Activated CD4-positive, alpha-beta memory T cell treated with anti-CD3 and anti-CD28 coated beads, Interleukin-2, amount 10 ng/mL, durations not matched to agents 7 days and 5 days (primary cell): Measurements from ENCODE around the gene HOXC13. TPM values are rescaled to one million over a fixed set of nuclear protein-coding genes. Genes with fewer than 3 reads are reported as not detected.
A peak's percentile ranks its signal among the peaks of the same experiment; 100 is the strongest.

Source experiments
- CTCF ChIA-PET: fragments of 350-600 bp; sonication (Branson Sonifier 250); formaldehyde crosslinking; loops from one replicate; lab custom pipeline; 2021; ENCODE audit warnings: antibody characterized with exemption, inconsistent platforms; lab: Charles Lee
- POLR2A ChIA-PET: fragments of 350-600 bp; sonication (Branson Sonifier 250); formaldehyde crosslinking; loops from one replicate; lab custom pipeline; 2021; ENCODE audit warnings: antibody characterized with exemption; lab: Charles Lee
- DNase-seq: peaks from one replicate; pipeline ENCODE4 v3.0.0-alpha.2; 2020
- H3K27ac Mint-ChIP-seq: one replicate; pipeline ENCODE4 v1.8.0; 2021; ENCODE audit warnings: mild to moderate bottlenecking, mixed read lengths
- H3K27me3 Mint-ChIP-seq: one replicate; pipeline ENCODE4 v1.8.0; 2021; ENCODE audit warnings: mixed read lengths
- H3K36me3 Mint-ChIP-seq: one replicate; pipeline ENCODE4 v1.8.0; 2021; ENCODE audit warnings: low read depth, mixed read lengths
- H3K4me1 Mint-ChIP-seq: one replicate; pipeline ENCODE4 v1.8.0; 2021; ENCODE audit warnings: mixed read lengths
- H3K4me3 Mint-ChIP-seq: one replicate; pipeline ENCODE4 v1.8.0; 2021; ENCODE audit warnings: mild to moderate bottlenecking, mixed read lengths
- H3K9me3 Mint-ChIP-seq: one replicate; pipeline ENCODE4 v1.8.0; 2021; ENCODE audit warnings: mixed read lengths
- total RNA-seq, 2 experiments: library from RNA; stranded (reverse); gene quantifications; one replicate each; pipeline ENCODE4 v1.2.3, GENCODE V29; 2021

Gene HOXC13
- total RNA-seq, 2 experiments from 2014 or later: not detected

DNA sequence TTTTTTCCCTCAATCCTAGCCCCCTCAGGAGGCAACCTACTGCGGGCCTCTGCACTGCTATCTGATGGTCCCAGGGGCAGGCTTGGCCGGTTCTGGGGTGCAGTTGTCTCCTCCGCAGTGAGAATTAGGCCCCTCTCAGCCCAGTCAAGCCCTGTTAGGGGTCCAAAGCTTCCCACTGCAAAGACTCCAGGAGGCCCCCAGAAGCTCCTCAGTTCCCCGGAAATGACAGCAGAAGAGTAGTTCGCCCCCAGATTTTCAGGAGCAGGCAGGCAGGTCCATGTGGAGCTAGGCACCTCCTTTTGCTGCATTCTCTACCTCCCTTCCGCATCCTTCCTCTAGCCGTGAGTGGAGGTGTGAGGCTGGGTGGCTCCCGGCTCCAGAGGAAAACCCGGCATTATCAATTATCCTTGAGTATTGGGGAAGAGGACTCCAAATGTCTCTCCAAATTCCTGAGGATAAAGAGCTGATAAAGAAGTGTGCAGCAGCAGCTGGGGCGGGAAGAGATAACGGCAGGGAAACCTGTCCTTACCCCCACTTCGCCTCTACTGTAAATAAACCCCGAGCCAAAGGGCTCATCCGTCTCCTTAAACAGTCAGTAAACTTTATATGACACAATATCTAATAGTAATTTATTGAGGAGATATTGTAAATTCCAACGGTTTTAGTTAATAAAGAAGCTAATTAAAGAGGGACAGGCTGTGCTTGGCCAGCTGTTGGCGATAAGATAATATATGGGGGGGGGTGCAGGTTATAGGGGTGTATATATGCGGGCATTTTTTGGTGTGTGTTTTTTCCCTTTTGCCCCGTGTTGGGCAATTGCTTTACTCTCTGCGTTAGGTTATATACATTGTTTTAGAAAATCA is 15.4 kb downstream of the HOXC13 start:
- H3K4me3 Mint-ChIP-seq: peak overlapping the region; percentile 17
- no peaks in the 10 kb centered on the region for H3K9me3 Mint-ChIP-seq
- CTCF ChIA-PET: interaction anchor here (1.0 kb wide), 1 partner anchor 52 kb away, joined by 3 read pairs; no protein-coding TSS in a partner anchor
- peaks cover 11% of the 10 kb centered on the region for H3K4me1 Mint-ChIP-seq
- POLR2A ChIA-PET: interaction anchor here (1.5 to 1.6 kb wide), 2 partner anchors 18 to 28 kb away, joined by 3 read pairs; no protein-coding TSS in a partner anchor
- no peak overlapping the region for H3K27ac Mint-ChIP-seq
- H3K27me3 Mint-ChIP-seq: peaks cover 94% of the 10 kb centered on the region
- peaks cover 11% of the 10 kb centered on the region for H3K36me3 Mint-ChIP-seq
- DNase-seq: no peak

DNA sequence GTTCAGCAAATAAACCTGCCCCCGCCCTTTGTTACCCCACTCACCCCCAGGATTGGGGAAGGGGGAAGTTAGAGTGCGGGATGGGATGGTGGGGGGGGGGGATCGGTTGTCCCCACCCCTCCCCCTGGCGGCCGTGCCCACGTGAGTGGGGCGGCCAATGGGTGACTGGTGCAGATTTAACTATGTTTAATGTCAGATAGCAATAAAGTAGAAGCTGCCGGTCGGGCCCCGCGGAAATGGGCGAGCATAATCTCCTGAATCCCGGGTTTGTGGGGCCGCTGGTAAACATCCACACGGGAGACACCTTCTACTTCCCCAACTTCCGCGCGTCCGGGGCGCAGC is 16.0 kb downstream of the HOXC13 start, which contains the start of gene HOXC12:
Gene HOXC12, plus strand, starts transcription at position 210 of the 342 bp plus-strand sequence. Its CDS starts 27 bp downstream, at position 237.
- DNase-seq: no peak
- Mint-ChIP-seq H3K4me3 (peak within 1 kb of the TSS; percentile 25), H3K27me3 (peaks cover 94% of the 10 kb centered on the region), H3K4me1 (peaks cover 11% of the 10 kb centered on the region), H3K9me3 (no peaks in the 10 kb centered on the region), H3K27ac (no peak within 1 kb of the TSS), H3K36me3 (peaks cover 11% of the 10 kb centered on the region)
- ChIA-PET CTCF (interaction anchor here (1.0 kb wide), 1 partner anchor 52 kb away, joined by 3 read pairs; no protein-coding TSS in a partner anchor), POLR2A (interaction anchor here (1.5 kb wide), 1 partner anchor 27 kb away, joined by 3 read pairs; no protein-coding TSS in a partner anchor)

DNA sequence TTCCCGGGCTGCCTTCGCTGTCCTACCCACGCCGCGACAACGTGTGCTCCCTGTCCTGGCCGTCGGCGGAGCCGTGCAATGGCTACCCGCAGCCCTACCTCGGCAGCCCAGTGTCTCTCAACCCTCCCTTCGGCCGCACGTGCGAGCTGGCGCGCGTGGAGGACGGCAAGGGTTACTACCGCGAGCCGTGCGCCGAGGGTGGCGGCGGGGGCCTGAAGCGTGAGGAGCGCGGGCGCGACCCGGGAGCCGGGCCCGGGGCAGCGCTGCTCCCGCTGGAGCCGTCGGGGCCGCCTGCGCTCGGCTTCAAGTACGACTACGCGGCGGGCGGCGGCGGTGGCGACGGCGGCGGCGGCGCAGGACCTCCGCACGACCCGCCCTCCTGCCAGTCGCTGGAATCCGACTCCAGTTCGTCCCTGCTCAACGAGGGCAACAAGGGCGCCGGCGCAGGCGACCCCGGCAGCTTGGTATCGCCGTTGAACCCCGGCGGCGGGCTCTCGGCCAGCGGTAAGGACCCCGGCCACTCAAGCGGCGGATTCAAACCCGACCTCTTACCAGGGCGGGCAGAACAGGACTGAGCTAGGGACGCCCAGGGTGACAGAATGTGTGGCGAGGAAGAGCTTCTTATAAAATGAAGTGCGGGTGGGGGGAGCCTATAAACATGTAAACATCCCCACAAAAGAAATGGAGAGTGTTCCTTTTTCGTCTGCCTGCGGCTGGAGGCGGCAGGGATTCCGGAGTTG is 16.6 kb downstream of the HOXC13 start:
- no peak for DNase-seq

DNA sequence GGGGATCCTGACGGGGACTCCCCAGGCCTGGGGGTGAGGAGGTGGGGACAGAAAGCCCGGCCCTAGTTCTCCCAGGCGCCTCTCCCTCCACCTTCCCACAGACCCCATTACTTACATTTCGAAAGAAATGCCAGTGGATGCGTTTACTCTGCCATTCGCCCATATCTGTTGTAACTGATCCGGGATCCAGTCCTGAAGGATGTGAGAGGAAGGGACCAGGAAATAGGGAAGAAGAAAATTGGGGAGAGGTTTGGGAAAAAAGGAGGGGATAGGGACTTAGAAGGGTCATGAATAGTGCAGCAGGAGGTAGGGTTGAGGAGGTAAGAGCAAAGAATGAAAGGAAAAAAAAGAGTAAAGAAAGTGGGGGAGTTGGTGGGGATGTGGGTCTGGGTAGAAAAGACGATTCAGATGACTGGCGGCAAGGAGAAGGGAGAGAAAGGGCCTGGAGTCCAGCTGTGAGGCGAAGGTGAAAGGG is 17.2 kb downstream of the HOXC13 start:
- peaks cover 11% of the 10 kb centered on the region for H3K4me1 Mint-ChIP-seq
- ChIA-PET CTCF (no interaction called here), POLR2A (no interaction called here)
- H3K36me3 Mint-ChIP-seq: peaks cover 11% of the 10 kb centered on the region
- H3K4me3 Mint-ChIP-seq: peak overlapping the region; percentile 25
- DNase-seq: no peak
- H3K27me3 Mint-ChIP-seq: peaks cover 94% of the 10 kb centered on the region
- no peaks in the 10 kb centered on the region for H3K9me3 Mint-ChIP-seq
- H3K27ac Mint-ChIP-seq: no peak overlapping the region

More for the DNA sequence above, 16.6 kb downstream of the HOXC13 start:
- peaks cover 94% of the 10 kb centered on the region for H3K27me3 Mint-ChIP-seq
- POLR2A ChIA-PET: no interaction called here
- H3K4me3 Mint-ChIP-seq: no peak overlapping the region
- CTCF ChIA-PET: no interaction called here
- H3K9me3 Mint-ChIP-seq: no peaks in the 10 kb centered on the region
- peaks cover 11% of the 10 kb centered on the region for H3K36me3 Mint-ChIP-seq
- no peak overlapping the region for H3K27ac Mint-ChIP-seq
- peaks cover 11% of the 10 kb centered on the region for H3K4me1 Mint-ChIP-seq

DNA sequence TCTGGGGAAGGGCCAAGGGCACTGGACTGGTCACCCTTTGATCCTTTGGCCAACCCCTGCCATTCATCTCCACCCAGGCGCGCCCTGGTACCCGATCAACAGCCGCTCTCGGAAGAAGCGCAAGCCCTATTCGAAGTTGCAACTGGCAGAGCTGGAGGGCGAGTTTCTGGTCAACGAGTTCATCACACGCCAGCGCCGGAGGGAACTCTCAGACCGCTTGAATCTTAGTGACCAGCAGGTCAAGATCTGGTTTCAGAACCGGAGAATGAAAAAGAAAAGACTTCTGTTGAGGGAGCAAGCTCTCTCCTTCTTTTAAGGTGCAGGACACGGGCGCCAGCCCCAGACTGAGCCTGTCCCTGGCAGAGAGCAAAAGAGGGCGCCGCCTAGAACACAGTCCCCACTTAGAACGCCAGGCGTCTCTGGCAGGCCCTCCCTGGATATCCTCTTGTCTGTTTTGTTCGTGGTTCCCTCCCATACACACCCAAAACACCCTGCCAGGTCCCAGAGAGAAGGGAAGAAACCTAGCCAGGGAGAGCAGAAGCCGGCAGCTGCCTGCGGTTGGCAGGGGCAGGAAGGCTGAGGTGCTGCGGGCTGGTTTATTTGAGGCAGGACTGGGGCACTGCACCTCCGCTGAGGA is 17.7 kb downstream of the HOXC13 start:
- ChIA-PET CTCF (no interaction called here), POLR2A (no interaction called here)
- H3K4me3 Mint-ChIP-seq: peak overlapping the region; percentile 25
- no peaks in the 10 kb centered on the region for H3K9me3 Mint-ChIP-seq
- peaks cover 93% of the 10 kb centered on the region for H3K27me3 Mint-ChIP-seq
- H3K4me1 Mint-ChIP-seq: peaks cover 11% of the 10 kb centered on the region
- no peak for DNase-seq
- H3K27ac Mint-ChIP-seq: no peak overlapping the region
- H3K36me3 Mint-ChIP-seq: peaks cover 11% of the 10 kb centered on the region

DNA sequence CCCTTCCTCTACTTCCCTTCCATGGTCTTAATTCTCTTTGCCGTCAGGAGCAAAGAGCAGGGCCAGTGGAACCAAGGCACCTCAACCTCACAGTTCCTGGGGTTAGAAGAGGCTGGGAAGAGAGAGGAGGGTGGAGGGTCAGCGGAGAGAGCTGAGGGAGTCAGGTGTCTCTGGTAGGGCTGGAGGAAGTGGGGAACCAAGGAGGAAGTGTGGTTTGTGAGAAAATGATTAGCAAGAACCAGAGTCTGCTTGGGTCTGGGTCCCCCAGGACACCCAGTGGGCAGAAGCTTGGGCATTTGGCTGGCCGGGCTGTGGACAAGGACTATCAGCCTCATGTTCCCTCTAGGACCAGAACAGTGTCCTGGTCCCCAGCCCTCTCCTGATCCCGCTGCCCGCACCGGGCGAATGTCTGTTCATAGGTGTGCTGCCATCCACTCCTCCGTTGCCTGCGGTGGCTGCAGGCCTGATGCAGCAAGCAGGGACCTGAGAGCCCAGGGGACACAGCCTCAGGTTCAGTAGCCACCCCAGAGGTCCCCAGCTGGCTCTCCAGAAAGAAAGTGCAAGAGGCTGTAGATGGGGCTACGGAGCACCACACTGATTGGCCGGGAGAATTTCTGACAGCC is 18.4 kb downstream of the HOXC13 start:
- CTCF ChIA-PET: no interaction called here
- Mint-ChIP-seq H3K9me3 (no peaks in the 10 kb centered on the region), H3K36me3 (peaks cover 11% of the 10 kb centered on the region), H3K27me3 (peaks cover 92% of the 10 kb centered on the region), H3K4me1 (peaks cover 11% of the 10 kb centered on the region), H3K27ac (no peak overlapping the region), H3K4me3 (no peak overlapping the region)
- POLR2A ChIA-PET: no interaction called here
- DNase-seq: no peak

DNA sequence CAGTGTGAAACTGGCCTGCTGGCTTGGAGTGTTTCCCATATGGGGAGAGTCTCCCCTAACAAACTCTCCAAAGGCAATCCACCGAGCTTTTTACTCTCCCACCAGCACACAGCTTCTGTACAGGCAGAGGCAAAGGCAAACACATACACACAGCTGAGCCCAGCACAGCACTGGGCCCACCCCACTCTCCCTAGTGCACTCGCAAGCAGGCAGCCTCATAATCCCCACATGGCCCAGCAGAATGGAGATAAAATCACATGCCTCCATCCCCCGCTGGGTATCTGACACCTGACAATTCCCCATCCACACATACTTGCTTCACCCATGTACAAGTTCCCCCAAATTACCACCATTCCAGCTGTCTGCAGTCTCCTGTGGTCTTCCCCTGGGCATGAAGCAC is 19.5 kb downstream of the HOXC13 start:
- no peak overlapping the region for H3K27ac Mint-ChIP-seq

DNA sequence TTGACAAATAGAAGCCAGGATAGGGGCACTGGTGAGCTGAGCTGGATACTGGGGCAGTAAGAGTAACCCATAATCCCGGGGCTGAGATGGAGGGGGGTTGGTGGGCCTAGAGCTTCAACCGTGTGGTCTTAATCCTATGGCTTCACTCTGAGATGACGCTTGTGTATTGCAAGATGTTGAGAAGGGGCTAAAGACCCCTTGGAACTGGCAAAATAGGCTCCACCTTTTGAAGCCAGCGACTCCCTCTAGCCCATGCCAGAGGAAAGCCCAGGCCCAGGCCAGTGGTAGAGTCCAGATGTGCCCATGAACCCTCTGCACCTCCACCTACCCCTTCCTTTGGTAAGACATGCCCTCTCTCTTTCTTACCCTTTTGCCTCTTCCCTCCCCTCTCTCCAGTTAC is 20.7 kb downstream of the HOXC13 start:
- Mint-ChIP-seq H3K27ac (no peak overlapping the region), H3K9me3 (no peaks in the 10 kb centered on the region), H3K4me1 (peaks cover 8% of the 10 kb centered on the region), H3K36me3 (peaks cover 4% of the 10 kb centered on the region), H3K4me3 (no peak overlapping the region), H3K27me3 (peaks cover 90% of the 10 kb centered on the region)
- CTCF ChIA-PET: interaction anchor here (1.1 to 2.2 kb wide), 2 partner anchors 74 to 248 kb away, joined by 4 to 7 read pairs; partner anchors contain the start of gene HOXC5
- POLR2A ChIA-PET: interaction anchor here (0.8 to 1.3 kb wide), 2 partner anchors 25 to 27 kb away, joined by 3 to 4 read pairs; no protein-coding TSS in a partner anchor
- no peak for DNase-seq

More for the DNA sequence above, 19.5 kb downstream of the HOXC13 start:
- Mint-ChIP-seq H3K9me3 (no peaks in the 10 kb centered on the region), H3K4me1 (peaks cover 11% of the 10 kb centered on the region), H3K4me3 (no peak overlapping the region), H3K27me3 (peaks cover 91% of the 10 kb centered on the region), H3K36me3 (peaks cover 11% of the 10 kb centered on the region)
- POLR2A ChIA-PET: no interaction called here
- no peak for DNase-seq
- CTCF ChIA-PET: interaction anchor here (2.2 kb wide), 1 partner anchor 75 kb away, joined by 7 read pairs; the partner anchor contains the start of gene HOXC5

DNA sequence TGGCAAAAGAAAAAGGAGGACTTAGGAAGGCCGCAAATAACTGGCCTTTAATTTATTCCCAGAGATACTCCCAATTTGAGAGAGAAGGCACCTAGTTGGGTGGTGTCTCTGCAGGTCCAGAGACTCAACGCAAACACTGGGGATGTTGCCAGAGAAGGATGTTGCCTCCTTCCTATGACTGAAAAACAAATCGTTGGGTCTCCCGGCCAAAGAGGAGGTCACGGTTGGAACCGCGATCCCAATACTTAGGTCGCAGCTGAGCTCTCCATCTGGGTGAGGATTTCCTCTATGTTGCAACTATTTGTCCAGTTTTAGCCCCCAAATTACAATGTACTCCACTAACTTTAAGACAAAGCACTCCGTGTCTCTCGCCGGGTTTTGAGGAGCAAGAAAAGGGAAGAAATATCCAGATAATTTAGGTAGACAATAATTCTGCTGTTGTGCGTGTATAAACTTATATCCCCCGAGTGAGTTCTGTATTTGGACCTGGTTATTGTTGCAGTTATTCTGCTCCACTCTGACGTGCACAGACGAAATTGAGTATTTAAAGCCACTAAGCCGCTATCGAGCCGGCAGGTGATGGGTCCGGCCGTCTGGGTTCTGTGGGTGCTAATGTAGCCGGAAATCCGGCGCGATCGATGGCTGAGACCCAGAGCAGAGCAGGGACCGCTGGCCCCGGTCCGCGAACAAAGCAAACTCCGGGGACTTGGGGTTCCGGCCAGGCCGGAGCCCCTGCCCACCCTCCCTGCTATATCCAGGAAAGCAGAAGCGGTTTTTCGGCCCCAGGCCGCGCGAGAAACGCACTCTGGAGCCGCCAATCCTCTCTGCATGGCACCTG is 21.8 kb downstream of the HOXC13 start:
- Mint-ChIP-seq H3K36me3 (peaks cover 4% of the 10 kb centered on the region), H3K27me3 (peaks cover 92% of the 10 kb centered on the region), H3K4me3 (no peak overlapping the region), H3K27ac (no peak overlapping the region), H3K9me3 (no peaks in the 10 kb centered on the region), H3K4me1 (peaks cover 9% of the 10 kb centered on the region)
- POLR2A ChIA-PET: no interaction called here
- DNase-seq: no peak
- CTCF ChIA-PET: no interaction called here

DNA sequence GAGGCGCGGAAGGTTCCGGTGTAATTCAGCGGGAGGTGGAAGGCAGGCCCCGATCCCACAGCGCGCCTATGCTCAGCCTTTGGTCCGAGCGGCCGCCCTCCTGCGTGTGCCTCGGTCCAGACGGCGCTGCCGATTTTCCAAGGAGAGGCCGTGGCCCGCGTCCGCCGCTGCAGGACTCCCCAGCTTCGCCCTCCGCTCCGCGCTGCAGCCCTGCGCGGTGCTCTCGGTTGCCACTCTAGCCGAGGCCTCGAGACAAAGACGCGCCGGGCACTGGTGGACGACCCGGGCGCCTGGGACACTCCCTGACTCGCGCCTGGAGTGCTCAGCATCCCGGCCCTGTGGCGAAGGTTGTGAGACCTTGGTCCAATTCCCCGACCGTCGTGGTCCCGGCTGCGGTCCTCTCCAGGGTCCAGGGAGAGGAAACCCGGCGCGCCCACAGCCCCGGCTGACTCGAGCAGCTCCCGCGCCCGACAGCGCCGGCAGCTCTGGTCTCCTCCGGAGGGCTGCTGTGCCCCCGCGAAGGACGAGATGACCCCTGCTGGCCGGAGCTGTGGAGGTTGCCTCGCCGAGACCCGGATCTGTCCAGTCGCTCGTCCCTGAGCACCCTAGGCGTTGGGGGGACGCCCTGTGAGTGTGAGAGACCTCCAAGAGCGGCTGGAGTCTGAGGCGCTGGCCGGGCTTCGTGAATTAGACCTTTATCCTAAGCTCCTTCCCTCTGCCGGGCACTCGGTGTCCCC is 22.6 kb downstream of the HOXC13 start:
- H3K36me3 Mint-ChIP-seq: no peaks in the 10 kb centered on the region
- peaks cover 92% of the 10 kb centered on the region for H3K27me3 Mint-ChIP-seq
- H3K4me3 Mint-ChIP-seq: no peak overlapping the region
- no peaks in the 10 kb centered on the region for H3K9me3 Mint-ChIP-seq
- ChIA-PET POLR2A (no interaction called here), CTCF (no interaction called here)
- no peak for DNase-seq
- H3K27ac Mint-ChIP-seq: no peak overlapping the region
- peaks cover 8% of the 10 kb centered on the region for H3K4me1 Mint-ChIP-seq

DNA sequence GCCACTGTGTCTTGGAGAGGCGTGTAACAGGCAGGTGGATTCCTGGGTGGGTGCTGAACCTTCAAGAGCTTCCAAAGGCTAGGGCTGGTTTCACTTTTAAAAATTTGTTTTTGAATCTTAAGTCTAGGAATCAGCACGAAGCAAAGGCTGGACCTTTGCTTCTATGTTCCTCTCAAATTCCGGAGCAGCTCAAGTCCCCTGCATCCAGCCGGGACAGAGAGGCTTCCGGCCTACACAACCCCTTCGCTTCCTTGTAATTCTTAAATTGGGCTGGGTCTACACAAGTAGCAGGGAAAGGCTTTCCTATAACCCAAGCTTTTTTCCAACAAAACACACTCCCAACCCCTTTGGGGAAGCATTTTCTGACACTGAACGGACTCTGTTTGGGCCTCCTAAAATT is 24.4 kb downstream of the HOXC13 start:
- ChIA-PET CTCF (no interaction called here), POLR2A (no interaction called here)
- Mint-ChIP-seq H3K27me3 (peaks cover 93% of the 10 kb centered on the region), H3K27ac (no peak overlapping the region), H3K4me1 (peaks cover 8% of the 10 kb centered on the region), H3K4me3 (no peak overlapping the region), H3K9me3 (no peaks in the 10 kb centered on the region), H3K36me3 (no peaks in the 10 kb centered on the region)
- no peak for DNase-seq
